GM19328 (cell line): ENCODE data around the gene ZFYVE16.
"Not testable (repeated sequence)": the region's sequence is repeated elsewhere in the genome, so short reads cannot be mapped to it uniquely, and the experiment has no call there.

ENCODE experiments used
- ATAC-seq: cut with Tn5 transposase; IDR thresholded peaks from one replicate; pipeline ENCODE4 v1.9.1; 2021; ENCODE audit warnings: mild to moderate bottlenecking, moderate library complexity; ENCODE audit not compliant: unreplicated experiment

ZFYVE16 gene

GRCh38 chr5:80487444-80487828 lies 79.6 kb downstream of the ZFYVE16 start:
- no peak for ATAC-seq

GRCh38 chr5:80487829-80488721 lies 80.2 kb downstream of the ZFYVE16 start, which contains the start of gene FAM151B:
FAM151B (plus strand) TSS chr5:80488100; CDS start chr5:80488124, 24 bp downstream.
- ATAC-seq: peak; percentile 90

- ATAC-seq: no peak
Measured at GRCh38 chr5:80491296-80491695, 83.4 kb downstream of the ZFYVE16 start.

- no peak for ATAC-seq
Measured at GRCh38 chr5:80492741-80493140, 84.9 kb downstream of the ZFYVE16 start.

GRCh38 chr5:80493443-80493842 lies 85.6 kb downstream of the ZFYVE16 start:
- ATAC-seq: not testable (repeated sequence)

GRCh38 chr5:80495891-80496290 lies 88.0 kb downstream of the ZFYVE16 start:
- no peak for ATAC-seq

GRCh38 chr5:80502800-80503199 lies 94.9 kb downstream of the ZFYVE16 start:
- ATAC-seq: no peak

- no peak for ATAC-seq
Measured at GRCh38 chr5:80503641-80504040, 95.8 kb downstream of the ZFYVE16 start.

- ATAC-seq: no peak
Measured at GRCh38 chr5:80504833-80505232, 97.0 kb downstream of the ZFYVE16 start.

GRCh38 chr5:80507663-80508062 lies 99.8 kb downstream of the ZFYVE16 start:
- no peak for ATAC-seq

- ATAC-seq: no peak
Measured at GRCh38 chr5:80508844-80509243, 101.0 kb downstream of the ZFYVE16 start.

- no peak for ATAC-seq
Measured at GRCh38 chr5:80509362-80509761, 101.5 kb downstream of the ZFYVE16 start.

- no peak for ATAC-seq
Measured at GRCh38 chr5:80516826-80517225, 109.0 kb downstream of the ZFYVE16 start.
